Heart left ventricle (tissue), 13 donors: ENCODE results near the gene BAG2.

Experiments used
- POLR2A ChIP-seq, 2 donors: fragments of 450-650 bp; IDR thresholded peaks; one replicate each; pipeline ENCODE4 v1.6.1; 2017; ENCODE audit warnings: antibody characterized with exemption in 2 of 2, mild to moderate bottlenecking in 2 of 2, moderate library complexity in 2 of 2
- TF ChIP-seq, protein P1 (sequence below), 12 donors: fragments of 200-600 bp; sonication (generic) in 4 of 12; IDR thresholded peaks; one replicate each; pipeline versions ENCODE4 v1.5.0 to v1.8.0; 2018 to 2022; ENCODE audit warnings: antibody characterized with exemption in 12 of 12, mild to moderate bottlenecking in 5 of 12
- donor health status: ischemic (EF 13 %, LVEDD 7.1; RV severe dilation, severe dysfunction).
- donor health status: DM: no; HTN: yes; CAD: no.
- donor health status: DM: no; HTN: no; CAD: no.
- donor health status: ischemic (EF 25% LVEDD 6.9; RV normal size, moderate dysfunction).
- donor health status: ischemic (EF 25% LVEDD 5.7; RV mildly dilated, moderate dysfunction).
- donor health status: ischemic (EF 35%, LVEDD 5.7; RV mildly dilated, moderate dysfunction).
- donor health status: nonischemic (EF 11% LVEDD 7.7; RV severe dilation, severe dysfunction).
- donor health status: DM: yes; HTN: yes; CAD: no.
- donor health status: PGD.
- donor health status: ischemic (EF 29% LVEDD 5.4; RV normal size, mild dysfunction).
- donor health status: nonischemic (EF 23%, LVEDD 6.1; RV moderate dilation, normal function).

DNA sequence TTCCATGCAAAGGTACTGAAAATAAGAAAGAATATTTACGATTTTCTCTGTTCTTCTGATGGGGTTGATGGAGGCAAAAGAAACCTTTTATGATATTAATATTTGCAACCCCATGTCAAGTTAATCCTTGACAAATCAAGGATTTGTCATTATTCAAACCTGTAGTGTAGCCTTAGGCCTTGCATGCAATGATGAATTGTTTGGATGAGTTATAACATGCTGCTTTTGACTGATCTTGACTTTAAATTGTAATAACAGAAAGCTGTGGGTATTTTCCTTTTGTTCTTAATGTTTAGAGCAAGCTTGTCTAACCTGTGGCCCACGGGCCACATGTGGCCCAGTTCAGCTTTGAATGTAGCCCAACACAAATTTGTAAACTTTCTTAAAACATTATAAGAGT lies 13.0 kb upstream of the BAG2 start:
- TF ChIP-seq POLR2A (IDR thresholded peaks at IDR 0.05): no peak
- TF ChIP-seq, protein P1, sequence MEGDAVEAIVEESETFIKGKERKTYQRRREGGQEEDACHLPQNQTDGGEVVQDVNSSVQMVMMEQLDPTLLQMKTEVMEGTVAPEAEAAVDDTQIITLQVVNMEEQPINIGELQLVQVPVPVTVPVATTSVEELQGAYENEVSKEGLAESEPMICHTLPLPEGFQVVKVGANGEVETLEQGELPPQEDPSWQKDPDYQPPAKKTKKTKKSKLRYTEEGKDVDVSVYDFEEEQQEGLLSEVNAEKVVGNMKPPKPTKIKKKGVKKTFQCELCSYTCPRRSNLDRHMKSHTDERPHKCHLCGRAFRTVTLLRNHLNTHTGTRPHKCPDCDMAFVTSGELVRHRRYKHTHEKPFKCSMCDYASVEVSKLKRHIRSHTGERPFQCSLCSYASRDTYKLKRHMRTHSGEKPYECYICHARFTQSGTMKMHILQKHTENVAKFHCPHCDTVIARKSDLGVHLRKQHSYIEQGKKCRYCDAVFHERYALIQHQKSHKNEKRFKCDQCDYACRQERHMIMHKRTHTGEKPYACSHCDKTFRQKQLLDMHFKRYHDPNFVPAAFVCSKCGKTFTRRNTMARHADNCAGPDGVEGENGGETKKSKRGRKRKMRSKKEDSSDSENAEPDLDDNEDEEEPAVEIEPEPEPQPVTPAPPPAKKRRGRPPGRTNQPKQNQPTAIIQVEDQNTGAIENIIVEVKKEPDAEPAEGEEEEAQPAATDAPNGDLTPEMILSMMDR (IDR thresholded peaks at IDR 0.05): no peak
